Measurements from ENCODE around the gene CRYBG2.
"Not testable (repeated sequence)": the region's sequence is repeated elsewhere in the genome, so short reads cannot be mapped to it uniquely, and the experiment has no call there.

Gene CRYBG2

GRCh38 chr1:26353976-26354820 is at the start of gene CRYBG2:
Gene CRYBG2, minus strand, starts transcription at chr1:26354130. Its CDS starts 7,473 bp downstream, at chr1:26346657.
- no peak for FAIRE-seq

GRCh38 chr1:26403656-26404055 is 49.7 kb upstream of the CRYBG2 start:
- FAIRE-seq: no peak

- no peak for FAIRE-seq
Observed at GRCh38 chr1:26401891-26402290, 48.0 kb upstream of the CRYBG2 start.

GRCh38 chr1:26399034-26399433 is 45.1 kb upstream of the CRYBG2 start:
- FAIRE-seq: no peak

GRCh38 chr1:26395754-26396153 is 41.8 kb upstream of the CRYBG2 start:
- no peak for FAIRE-seq

- no peak for FAIRE-seq
Observed at GRCh38 chr1:26391450-26391849, 37.5 kb upstream of the CRYBG2 start.

GRCh38 chr1:26389604-26390247 is 35.8 kb upstream of the CRYBG2 start:
- no peak for FAIRE-seq

GRCh38 chr1:26388791-26389445 is 35.0 kb upstream of the CRYBG2 start:
- FAIRE-seq: no peak

GRCh38 chr1:26387447-26387846 is 33.5 kb upstream of the CRYBG2 start:
- FAIRE-seq: no peak

GRCh38 chr1:26385063-26385462 is 31.1 kb upstream of the CRYBG2 start:
- FAIRE-seq: not testable (repeated sequence)

GRCh38 chr1:26384076-26384475 is 30.1 kb upstream of the CRYBG2 start:
- FAIRE-seq: no peak

- FAIRE-seq: no peak
Observed at GRCh38 chr1:26378879-26379251, 24.9 kb upstream of the CRYBG2 start.

GRCh38 chr1:26378088-26378878 is 24.4 kb upstream of the CRYBG2 start:
- no peak for FAIRE-seq

- FAIRE-seq: no peak
Observed at GRCh38 chr1:26376050-26376449, 22.1 kb upstream of the CRYBG2 start.

- FAIRE-seq: no peak
Observed at GRCh38 chr1:26375081-26375480, 21.2 kb upstream of the CRYBG2 start.

GRCh38 chr1:26374361-26374760 is 20.4 kb upstream of the CRYBG2 start:
- not testable (repeated sequence) for FAIRE-seq

- FAIRE-seq: no peak
Observed at GRCh38 chr1:26373789-26374188, 19.9 kb upstream of the CRYBG2 start.

GRCh38 chr1:26373281-26373680 is 19.4 kb upstream of the CRYBG2 start:
- no peak for FAIRE-seq

GRCh38 chr1:26372611-26373010 is 18.7 kb upstream of the CRYBG2 start, which contains the start of gene ZNF683:
Gene ZNF683, minus strand, starts transcription at chr1:26372750. Its CDS starts 4,179 bp downstream, at chr1:26368571.
- FAIRE-seq: not testable (repeated sequence)

GRCh38 chr1:26372039-26372438 is 18.1 kb upstream of the CRYBG2 start:
- FAIRE-seq: no peak

- FAIRE-seq: no peak
Observed at GRCh38 chr1:26370591-26371382, 16.9 kb upstream of the CRYBG2 start.

GRCh38 chr1:26368486-26368885 is 14.6 kb upstream of the CRYBG2 start:
- FAIRE-seq: no peak
